Hepatocyte (in vitro differentiated cells): ENCODE data around the gene CYBA.

Experiments used
- EZH2 ChIP-seq: fragments of 200-600 bp; sonication (generic); IDR thresholded peaks from 2 replicates; pipeline ENCODE4 v1.6.1; 2016; ENCODE audit warnings: antibody characterized with exemption, mild to moderate bottlenecking, borderline replicate concordance
- TF ChIP-seq, protein P1 (sequence below): fragments of 200-600 bp; sonication (generic); IDR thresholded peaks from 2 replicates; pipeline ENCODE4 v1.5.1; 2016; ENCODE audit warnings: antibody characterized with exemption, mild to moderate bottlenecking; ENCODE audit not compliant: poor library complexity

DNA sequence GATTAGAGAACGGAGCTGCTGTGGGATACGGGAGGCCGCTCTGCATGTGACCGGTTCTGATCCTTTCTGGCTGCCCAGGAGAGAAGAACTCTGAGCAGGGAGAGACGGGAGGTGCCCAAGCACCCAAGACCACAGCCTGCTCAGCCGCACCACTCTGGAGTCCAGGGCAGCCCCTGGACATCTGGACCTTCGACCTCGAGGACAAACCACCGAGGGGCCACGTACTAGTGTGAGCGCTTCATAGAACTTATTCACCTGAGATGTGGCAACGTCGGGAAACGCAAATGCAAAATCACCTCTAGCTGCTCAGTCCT lies 49.4 kb upstream of the CYBA start:
- TF ChIP-seq EZH2, result no peak
- TF ChIP-seq, protein P1, sequence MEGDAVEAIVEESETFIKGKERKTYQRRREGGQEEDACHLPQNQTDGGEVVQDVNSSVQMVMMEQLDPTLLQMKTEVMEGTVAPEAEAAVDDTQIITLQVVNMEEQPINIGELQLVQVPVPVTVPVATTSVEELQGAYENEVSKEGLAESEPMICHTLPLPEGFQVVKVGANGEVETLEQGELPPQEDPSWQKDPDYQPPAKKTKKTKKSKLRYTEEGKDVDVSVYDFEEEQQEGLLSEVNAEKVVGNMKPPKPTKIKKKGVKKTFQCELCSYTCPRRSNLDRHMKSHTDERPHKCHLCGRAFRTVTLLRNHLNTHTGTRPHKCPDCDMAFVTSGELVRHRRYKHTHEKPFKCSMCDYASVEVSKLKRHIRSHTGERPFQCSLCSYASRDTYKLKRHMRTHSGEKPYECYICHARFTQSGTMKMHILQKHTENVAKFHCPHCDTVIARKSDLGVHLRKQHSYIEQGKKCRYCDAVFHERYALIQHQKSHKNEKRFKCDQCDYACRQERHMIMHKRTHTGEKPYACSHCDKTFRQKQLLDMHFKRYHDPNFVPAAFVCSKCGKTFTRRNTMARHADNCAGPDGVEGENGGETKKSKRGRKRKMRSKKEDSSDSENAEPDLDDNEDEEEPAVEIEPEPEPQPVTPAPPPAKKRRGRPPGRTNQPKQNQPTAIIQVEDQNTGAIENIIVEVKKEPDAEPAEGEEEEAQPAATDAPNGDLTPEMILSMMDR, result no peak
